T follicular helper cell (primary cell): ENCODE measurements around the gene RNASEH2A.

Experiments used
- DNase-seq: peaks from one replicate; pipeline ENCODE4 v3.0.0-alpha.2; 2020; ENCODE audit warnings: low read depth

The RNASEH2A gene

GRCh38 chr19:12782424-12783290, 23.7 kb upstream of the RNASEH2A start:
- DNase-seq: peak; percentile 97

GRCh38 chr19:12783291-12783848, 23.0 kb upstream of the RNASEH2A start:
- DNase-seq: no peak

DNA sequence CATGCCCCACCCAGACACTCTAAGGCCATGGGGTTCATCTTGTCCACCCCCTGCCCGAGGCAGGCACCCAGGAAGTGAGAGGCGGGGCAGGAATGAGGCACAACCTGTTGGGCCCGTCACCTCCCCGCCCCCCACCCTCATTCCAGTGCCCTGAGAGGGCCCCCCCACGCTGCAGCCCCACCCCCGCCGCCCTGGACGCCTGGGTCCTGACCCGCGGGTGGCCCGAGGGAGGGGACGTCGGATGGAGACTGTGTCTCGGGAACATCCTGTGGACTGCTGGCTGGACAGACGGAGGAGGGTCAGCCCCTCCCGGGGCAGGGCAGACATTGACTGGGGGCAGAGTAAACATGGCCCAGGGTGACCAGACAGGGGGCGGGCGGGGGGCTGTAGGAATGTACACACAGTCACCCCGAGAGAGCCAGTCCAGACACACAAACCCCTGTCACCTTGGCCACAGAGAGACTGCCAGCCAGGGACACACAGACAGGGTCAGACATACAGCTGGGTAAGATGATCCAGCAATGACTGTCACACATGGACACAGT, 22.5 kb upstream of the RNASEH2A start:
- DNase-seq: no peak

DNA sequence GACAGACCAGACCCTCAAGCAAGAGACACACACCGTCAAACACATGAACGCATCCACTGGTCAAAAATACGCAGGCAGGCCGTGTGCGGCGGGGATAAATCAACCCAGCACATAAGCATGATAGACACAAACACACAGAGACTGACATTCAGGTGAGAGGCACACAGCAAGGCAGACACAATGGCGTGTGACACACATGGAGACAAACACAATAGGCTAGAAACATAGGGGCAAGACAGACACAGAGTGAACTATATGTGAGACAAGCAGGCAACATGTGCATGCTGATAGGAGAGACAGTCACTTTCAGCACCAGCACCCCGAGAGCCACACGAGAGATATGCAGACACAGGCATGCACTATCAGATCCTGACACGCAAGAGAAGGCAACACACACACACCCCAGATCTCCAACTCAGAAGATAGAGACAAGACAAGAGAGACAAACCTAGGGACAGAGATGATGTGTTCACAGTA, 22.0 kb upstream of the RNASEH2A start:
- DNase-seq: no peak

GRCh38 chr19:12784871-12785430, 21.4 kb upstream of the RNASEH2A start:
- DNase-seq: no peak

DNA sequence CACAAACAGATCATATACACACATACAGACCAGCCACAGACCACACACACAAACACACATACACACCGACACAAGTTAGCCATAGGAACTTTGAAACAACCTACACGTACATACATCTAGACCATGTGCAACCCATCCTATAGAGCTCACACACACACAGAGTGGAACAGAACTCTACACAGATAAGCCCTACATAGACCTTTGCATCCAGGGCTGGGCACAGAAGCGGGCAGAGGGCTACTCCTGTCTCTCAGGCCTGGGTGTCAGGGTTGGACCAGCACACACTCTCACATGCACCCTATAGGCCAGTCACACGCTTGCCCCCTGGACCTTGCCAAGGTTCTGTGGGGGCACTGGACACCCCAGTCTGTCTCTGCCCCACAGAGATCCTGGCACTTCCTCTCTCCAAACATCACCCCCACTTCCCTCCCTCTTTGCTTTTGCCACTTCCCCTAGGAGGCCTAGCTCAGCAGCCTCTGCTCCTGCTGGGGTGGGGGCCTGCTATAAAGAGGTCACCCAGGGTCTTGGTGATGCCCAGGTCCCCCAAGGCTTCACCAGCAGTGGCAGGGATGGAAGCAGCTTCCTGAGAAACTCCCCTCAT, 20.9 kb upstream of the RNASEH2A start:
- DNase-seq: no peak

- no peak for DNase-seq
Observed at GRCh38 chr19:12786141-12786870, 20.1 kb upstream of the RNASEH2A start.

- no peak for DNase-seq
Observed at GRCh38 chr19:12786952-12787351, 19.4 kb upstream of the RNASEH2A start.

- no peak for DNase-seq
Observed at GRCh38 chr19:12787458-12787857, 18.9 kb upstream of the RNASEH2A start.

DNA sequence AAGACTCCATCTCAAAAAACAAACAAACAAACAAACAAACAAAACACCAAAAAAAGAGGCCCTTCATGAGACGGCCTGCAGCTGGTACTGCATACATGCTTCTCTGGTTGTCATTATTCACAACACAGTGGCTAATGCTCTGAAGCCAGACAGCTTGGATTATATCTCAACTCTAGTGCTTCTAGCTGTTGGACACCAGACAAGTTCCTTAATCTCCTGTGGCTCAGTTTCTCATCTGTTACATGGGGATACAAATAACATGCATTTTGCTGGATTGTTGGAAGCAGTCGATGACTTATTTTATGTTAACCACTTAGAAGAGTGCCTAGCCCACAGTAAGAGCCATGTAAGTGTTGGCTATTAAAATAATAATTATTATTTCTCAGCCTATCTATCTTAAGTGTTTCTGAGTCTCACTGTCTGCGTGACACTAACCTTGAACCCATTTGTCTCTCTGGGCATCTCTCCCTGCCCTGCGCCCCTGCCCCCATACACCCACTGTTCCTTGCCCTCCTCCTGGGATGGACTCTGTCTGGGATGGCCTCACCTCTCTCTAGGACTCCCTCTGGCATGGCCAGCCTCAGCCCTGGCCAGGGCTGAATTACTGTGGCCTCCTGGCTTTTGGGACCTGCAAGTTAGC, 18.2 kb upstream of the RNASEH2A start:
- DNase-seq: no peak

DNA sequence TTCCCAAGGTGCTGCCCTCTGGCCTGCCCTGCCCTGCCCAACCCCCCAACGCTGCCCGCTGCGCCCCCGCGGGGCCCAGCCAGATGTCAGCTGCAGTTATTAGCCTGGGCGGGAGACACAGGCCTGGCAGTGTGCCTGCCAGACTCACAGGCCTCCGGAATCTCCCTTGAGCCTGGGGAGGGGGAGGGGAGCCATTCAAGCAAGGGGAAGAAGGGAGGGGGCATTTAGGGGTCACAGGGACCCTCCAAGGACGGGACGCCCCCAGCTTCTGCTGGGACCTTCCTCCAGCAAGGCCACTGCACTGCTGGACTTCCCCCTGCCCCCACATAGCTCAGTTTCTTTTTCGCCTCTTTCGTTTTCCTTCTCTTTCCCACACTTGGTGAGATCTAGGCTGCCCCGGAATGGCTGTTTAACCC, 17.7 kb upstream of the RNASEH2A start:
- DNase-seq: no peak

DNA sequence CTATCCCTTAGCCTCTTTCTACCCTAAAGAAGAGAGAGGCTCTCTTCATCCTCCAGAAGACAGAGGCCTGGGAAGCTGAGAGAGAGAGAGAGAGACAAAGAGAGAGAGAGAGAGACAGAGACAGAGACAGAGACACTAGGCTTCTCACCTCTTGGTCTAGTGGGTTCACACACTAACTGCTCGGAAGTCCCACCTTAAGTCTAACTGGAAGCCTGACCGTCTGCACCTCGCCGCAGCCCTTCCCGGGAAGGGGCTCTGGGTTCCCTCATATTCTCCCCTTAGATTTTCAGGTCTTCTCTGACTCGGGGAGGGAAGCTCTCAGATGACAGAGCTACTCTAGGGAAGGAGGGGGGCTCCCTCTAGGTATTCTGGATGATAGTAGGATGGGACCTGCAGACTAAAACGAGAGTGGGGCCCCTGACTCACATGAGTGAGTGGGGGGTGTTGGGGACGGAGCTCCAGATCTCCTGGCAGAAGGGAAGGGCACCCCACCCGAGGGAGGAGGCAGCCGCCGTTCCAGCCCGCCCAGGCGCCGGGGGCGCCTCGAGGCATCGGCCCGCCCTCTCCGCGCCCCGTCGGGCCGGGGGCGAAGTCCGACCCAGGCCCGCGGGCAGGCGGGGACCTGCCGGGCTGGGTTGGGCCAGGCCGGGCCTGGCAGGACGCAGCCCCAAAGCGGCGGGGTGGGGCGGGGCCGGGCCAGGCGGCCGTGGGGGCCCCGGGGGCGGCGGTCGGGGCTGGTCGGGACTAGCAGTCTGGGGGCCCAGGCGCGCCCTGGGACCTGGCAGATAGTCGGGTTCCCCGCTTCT, 17.1 kb upstream of the RNASEH2A start:
- DNase-seq: no peak

DNA sequence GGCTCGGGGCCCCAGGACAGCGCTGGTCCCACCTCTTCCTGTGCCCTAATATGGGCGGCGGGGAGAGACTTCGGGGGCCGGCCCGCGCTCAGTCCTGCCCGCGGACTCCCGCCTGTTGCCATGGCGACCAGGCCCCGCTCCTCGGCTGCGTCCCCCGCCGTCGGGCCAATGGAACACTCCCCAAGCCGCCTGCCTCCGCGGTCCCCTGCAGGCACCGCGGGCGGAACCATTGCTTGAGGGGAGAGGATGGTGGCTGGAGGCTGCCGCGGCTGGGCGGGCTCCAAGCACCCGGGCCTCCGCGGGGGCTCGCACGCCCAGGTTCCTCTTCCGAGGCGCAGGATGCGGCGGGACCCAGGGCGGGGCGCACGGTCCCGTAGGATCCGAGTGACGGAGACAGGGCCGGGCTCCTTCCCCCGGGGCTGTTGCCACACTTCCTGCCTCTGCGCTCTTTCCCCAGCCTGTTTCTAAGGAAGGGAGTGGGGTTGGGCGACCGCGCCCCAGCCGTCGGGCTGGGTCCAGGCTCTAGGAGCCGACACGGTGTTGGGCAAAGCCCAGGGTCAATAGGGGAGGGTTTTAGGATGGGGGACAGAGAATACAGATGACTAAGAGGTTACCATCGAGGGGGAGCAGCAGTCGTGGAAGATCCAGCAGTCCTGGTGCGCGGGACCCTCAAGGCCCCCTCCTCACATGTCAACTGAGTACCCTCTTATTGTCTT, 16.3 kb upstream of the RNASEH2A start:
- DNase-seq: peak; percentile 82

DNA sequence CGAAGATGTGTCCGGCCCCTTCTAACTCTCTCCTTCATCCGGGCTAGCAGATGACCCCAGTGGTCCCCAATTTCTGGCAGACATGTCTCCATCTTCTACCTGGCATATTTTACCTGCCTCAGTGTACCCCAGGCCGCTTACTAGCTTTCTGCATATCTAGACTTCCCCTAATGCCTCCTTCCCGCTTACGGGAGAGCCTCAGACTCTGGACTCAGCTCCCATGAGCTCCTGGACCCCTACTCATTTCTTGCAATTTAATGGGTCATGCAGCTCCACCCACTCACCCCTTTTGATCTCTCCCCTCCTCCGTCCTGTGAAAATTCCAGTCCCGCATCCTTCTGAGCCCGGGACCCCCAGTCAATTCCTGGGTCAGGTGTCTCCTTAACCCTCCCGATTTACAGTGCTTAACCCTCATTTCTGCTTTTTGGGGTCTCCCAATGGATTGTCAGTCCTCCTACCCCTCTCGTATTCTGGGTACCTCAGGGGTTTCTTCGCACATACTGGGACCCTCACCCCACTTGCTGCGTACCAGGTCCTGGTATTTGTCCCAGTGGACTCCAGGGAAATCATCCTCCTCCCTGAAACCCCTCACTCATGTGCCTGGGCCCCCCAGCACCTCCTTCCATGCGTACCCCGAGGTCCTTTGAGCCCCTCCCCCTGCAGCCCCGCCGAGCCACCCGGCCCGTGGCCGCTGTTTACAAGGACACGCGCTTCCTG, 15.6 kb upstream of the RNASEH2A start:
- DNase-seq: no peak

GRCh38 chr19:12791345-12792050, 14.9 kb upstream of the RNASEH2A start, which contains the start of gene JUNB:
JUNB (plus strand) TSS chr19:12791486; CDS start chr19:12791772, 286 bp downstream.
- peak; percentile 96 for DNase-seq

DNA sequence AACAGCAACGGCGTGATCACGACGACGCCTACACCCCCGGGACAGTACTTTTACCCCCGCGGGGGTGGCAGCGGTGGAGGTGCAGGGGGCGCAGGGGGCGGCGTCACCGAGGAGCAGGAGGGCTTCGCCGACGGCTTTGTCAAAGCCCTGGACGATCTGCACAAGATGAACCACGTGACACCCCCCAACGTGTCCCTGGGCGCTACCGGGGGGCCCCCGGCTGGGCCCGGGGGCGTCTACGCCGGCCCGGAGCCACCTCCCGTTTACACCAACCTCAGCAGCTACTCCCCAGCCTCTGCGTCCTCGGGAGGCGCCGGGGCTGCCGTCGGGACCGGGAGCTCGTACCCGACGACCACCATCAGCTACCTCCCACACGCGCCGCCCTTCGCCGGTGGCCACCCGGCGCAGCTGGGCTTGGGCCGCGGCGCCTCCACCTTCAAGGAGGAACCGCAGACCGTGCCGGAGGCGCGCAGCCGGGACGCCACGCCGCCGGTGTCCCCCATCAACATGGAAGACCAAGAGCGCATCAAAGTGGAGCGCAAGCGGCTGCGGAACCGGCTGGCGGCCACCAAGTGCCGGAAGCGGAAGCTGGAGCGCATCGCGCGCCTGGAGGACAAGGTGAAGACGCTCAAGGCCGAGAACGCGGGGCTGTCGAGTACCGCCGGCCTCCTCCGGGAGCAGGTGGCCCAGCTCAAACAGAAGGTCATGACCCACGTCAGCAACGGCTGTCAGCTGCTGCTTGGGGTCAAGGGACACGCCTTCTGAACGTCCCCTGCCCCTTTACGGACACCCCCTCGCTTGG, 14.1 kb upstream of the RNASEH2A start:
- DNase-seq: no peak

DNA sequence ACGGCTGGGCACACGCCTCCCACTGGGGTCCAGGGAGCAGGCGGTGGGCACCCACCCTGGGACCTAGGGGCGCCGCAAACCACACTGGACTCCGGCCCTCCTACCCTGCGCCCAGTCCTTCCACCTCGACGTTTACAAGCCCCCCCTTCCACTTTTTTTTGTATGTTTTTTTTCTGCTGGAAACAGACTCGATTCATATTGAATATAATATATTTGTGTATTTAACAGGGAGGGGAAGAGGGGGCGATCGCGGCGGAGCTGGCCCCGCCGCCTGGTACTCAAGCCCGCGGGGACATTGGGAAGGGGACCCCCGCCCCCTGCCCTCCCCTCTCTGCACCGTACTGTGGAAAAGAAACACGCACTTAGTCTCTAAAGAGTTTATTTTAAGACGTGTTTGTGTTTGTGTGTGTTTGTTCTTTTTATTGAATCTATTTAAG, 13.5 kb upstream of the RNASEH2A start:
- DNase-seq: no peak
